Liver (tissue), 9 donors: ENCODE results near the gene NTMT2. TPM values are rescaled to one million over a fixed set of nuclear protein-coding genes. Genes with fewer than 3 reads are reported as not detected.

Source experiments
- DNase-seq: peaks from one replicate; pipeline ENCODE4 v3.0.0-alpha.2; 2017; ENCODE audit warnings: low spot score
- H3K27ac ChIP-seq, 2 donors: one replicate each; pipeline ENCODE4 v1.7.0; 2013; ENCODE audit warnings: inconsistent platforms in 2 of 2, low read length in 2 of 2, control low read depth in 1 of 2, low read depth in 1 of 2, mild to moderate bottlenecking in 1 of 2
- H3K27me3 ChIP-seq, 4 donors: one replicate each; pipeline versions ENCODE4 v1.6.1 to v1.7.0; 2013; ENCODE audit warnings: low read length in 3 of 4, inconsistent platforms in 1 of 4, mild to moderate bottlenecking in 1 of 4, moderate library complexity in 1 of 4; ENCODE audit not compliant: control insufficient read depth in 4 of 4, insufficient read depth in 4 of 4
- H3K36me3 ChIP-seq, 4 donors: one replicate each; pipeline versions ENCODE4 v1.6.1 to v1.7.0; 2013; ENCODE audit warnings: low read length in 3 of 4, mild to moderate bottlenecking in 3 of 4, low read depth in 1 of 4, moderate library complexity in 1 of 4; ENCODE audit not compliant: control insufficient read depth in 4 of 4, insufficient read depth in 3 of 4
- H3K4me1 ChIP-seq, 4 donors: one replicate each; pipeline versions ENCODE4 v1.6.1 to v1.7.0; 2013; ENCODE audit warnings: low read length in 3 of 4, mild to moderate bottlenecking in 3 of 4, moderate library complexity in 1 of 4; ENCODE audit not compliant: control insufficient read depth in 4 of 4, insufficient read depth in 4 of 4
- H3K4me3 ChIP-seq, 3 donors: one replicate each; pipeline versions ENCODE4 v1.6.1 to v1.7.0; 2013; ENCODE audit warnings: low read length in 3 of 3, control low read depth in 1 of 3, low read depth in 1 of 3, mild to moderate bottlenecking in 1 of 3
- H3K9ac ChIP-seq, 2 donors: one replicate each; pipeline ENCODE4 v1.7.0; 2013; ENCODE audit warnings: low read length in 2 of 2, mild to moderate bottlenecking in 2 of 2, moderate library complexity in 2 of 2, control low read depth in 1 of 2, low read depth in 1 of 2
- H3K9me3 ChIP-seq, 4 donors: one replicate each; pipeline versions ENCODE4 v1.6.1 to v1.7.0; 2013; ENCODE audit warnings: low read length in 3 of 4; ENCODE audit not compliant: control insufficient read depth in 4 of 4
- ATF3 ChIP-seq: IDR thresholded peaks from 2 replicates; pipeline ENCODE4 v1.6.1; 2016; ENCODE audit warnings: antibody characterized with exemption
- CTCF ChIP-seq: fragments of 150-350 bp; IDR thresholded peaks from 2 replicates; pipeline ENCODE4 v1.5.1; 2017; ENCODE audit warnings: improper control_type of control experiment, low read depth, low read length; ENCODE audit not compliant: missing input control
- EGR1 ChIP-seq, 2 donors: IDR thresholded peaks; 2 replicates each; pipeline ENCODE4 v1.6.1; 2016 to 2018; ENCODE audit warnings: antibody characterized with exemption in 2 of 2, low read depth in 2 of 2
- FOXA2 ChIP-seq: IDR thresholded peaks from 2 replicates; pipeline ENCODE4 v1.6.1; 2016; ENCODE audit warnings: antibody characterized with exemption
- GABPA ChIP-seq, 2 donors: IDR thresholded peaks in 1 of 2; conservative IDR thresholded peaks in 1 of 2; 2 replicates each; pipeline ENCODE4 v1.6.1; 2016; ENCODE audit warnings: antibody characterized with exemption in 2 of 2, mild to moderate bottlenecking in 1 of 2, moderate library complexity in 1 of 2
- MAX ChIP-seq: IDR thresholded peaks from 2 replicates; pipeline ENCODE4 v1.6.1; 2016; ENCODE audit warnings: antibody characterized with exemption
- NR2F2 ChIP-seq: IDR thresholded peaks from 2 replicates; pipeline ENCODE4 v1.6.1; 2016; ENCODE audit warnings: antibody characterized with exemption
- REST ChIP-seq: IDR thresholded peaks from 2 replicates; pipeline ENCODE4 v1.6.1; 2016; ENCODE audit warnings: antibody characterized with exemption, mild to moderate bottlenecking
- RXRA ChIP-seq, 2 donors: IDR thresholded peaks; 2 replicates each; pipeline ENCODE4 v1.6.1; 2017 to 2018; ENCODE audit warnings: antibody characterized with exemption in 2 of 2, mild to moderate bottlenecking in 1 of 2
- SP1 ChIP-seq: IDR thresholded peaks from 2 replicates; pipeline ENCODE4 v1.6.1; 2018; ENCODE audit warnings: antibody characterized with exemption, mild to moderate bottlenecking
- WGBS: extraction: QIAGEN DNeasy Blood & Tissue Kit; methylation state at CpG from one replicate; pipeline ENCODE4 v1.1.7; 2013; 5-methylcytosine and 5-hydroxymethylcytosine counted together
- polyA plus RNA-seq, 2 donors: library from polyadenylated mRNA; stranded (reverse) in 1 of 2; unstranded in 1 of 2; fragments of 200-250 nt in 1 of 2; fragments of >200 nt in 1 of 2; fragmentation: Nextera tagmentation in 1 of 2; extraction: Ambion mirVana in 1 of 2; gene quantifications; one replicate each; pipeline versions ENCODE4 v1.2.1 to v1.2.3, GENCODE V29; 2013 to 2015
- total RNA-seq, 2 donors: library from RNA; depleted of rRNA; stranded (reverse); fragments of >200 nt; gene quantifications; one replicate each; pipeline ENCODE4 v1.2.3, GENCODE V29; 2014
- TF ChIP-seq, protein P1 (sequence below): IDR thresholded peaks from 2 replicates; pipeline ENCODE4 v1.6.1; 2016; ENCODE audit warnings: antibody characterized with exemption
- donor health status: healthy.
- donor health status: healthy.
- donor health status: healthy.
- donor health status: healthy.
- donor health status: healthy.

The NTMT2 gene
- total and polyA plus RNA-seq, 4 donors, result not detected

DNA sequence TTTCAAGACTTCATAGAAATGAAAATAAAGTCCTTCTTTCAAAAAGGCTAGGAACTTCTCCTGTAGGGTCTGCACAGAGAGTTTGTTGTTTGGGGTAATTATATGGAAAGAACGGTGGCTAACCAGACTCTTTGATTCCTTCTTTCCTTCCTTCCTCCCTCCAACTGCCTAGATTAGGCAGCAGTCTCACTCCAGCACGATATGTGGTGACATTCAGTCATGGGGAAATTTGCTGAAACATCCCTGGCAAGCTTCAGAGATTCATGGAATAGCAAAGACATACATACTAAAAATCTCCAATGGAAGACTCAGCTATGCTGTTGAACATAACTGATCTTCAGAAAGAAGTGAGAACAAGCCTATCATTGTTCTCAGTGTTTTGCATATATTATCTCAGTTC is 4.3 kb downstream of the NTMT2 start:
- no peak overlapping the region for H3K9ac ChIP-seq
- peaks cover 0 to 10% (median 3%) of the 10 kb centered on the region in 4 donors for H3K9me3 ChIP-seq
- H3K36me3 ChIP-seq, result no peaks in the 10 kb centered on the region
- peaks cover 0 to 5% (median 0%) of the 10 kb centered on the region in 4 donors for H3K27me3 ChIP-seq
- no peak for TF ChIP-seq NR2F2
- no peak for TF ChIP-seq REST
- TF ChIP-seq, protein P1, sequence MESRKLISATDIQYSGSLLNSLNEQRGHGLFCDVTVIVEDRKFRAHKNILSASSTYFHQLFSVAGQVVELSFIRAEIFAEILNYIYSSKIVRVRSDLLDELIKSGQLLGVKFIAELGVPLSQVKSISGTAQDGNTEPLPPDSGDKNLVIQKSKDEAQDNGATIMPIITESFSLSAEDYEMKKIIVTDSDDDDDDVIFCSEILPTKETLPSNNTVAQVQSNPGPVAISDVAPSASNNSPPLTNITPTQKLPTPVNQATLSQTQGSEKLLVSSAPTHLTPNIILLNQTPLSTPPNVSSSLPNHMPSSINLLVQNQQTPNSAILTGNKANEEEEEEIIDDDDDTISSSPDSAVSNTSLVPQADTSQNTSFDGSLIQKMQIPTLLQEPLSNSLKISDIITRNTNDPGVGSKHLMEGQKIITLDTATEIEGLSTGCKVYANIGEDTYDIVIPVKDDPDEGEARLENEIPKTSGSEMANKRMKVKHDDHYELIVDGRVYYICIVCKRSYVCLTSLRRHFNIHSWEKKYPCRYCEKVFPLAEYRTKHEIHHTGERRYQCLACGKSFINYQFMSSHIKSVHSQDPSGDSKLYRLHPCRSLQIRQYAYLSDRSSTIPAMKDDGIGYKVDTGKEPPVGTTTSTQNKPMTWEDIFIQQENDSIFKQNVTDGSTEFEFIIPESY, result no peak
- TF ChIP-seq RXRA (IDR thresholded peaks at IDR 0.05), result no peak
- TF ChIP-seq CTCF, result no peak
- no peak for TF ChIP-seq FOXA2
- TF ChIP-seq SP1, result no peak
- H3K4me1 ChIP-seq, result no peaks in the 10 kb centered on the region
- DNase-seq, result no peak
- 35% methylated on average over 2 of the region's 2 CpGs for WGBS
- H3K4me3 ChIP-seq, result no peak overlapping the region
- no peak overlapping the region for H3K27ac ChIP-seq

DNA sequence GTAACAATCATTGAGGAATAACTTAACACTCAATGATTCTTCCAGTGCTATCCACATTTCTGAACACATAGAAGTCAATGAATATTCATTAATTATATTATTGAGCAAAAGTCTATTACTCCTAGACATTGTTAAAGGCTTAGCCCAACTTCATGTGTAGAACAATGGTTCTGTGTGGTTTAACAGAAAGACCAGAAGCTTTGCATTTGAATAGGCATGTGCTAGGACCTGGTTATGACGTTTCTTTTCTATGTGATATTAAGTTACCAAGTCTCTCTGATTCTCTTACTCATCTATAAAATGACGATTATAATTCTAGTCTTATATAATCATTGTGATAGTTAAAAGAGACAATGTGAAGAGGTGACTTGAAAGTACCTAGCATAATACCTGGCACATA is 5.2 kb downstream of the NTMT2 start:
- DNase-seq, result no peak

More for the DNA sequence above, 5.2 kb downstream of the NTMT2 start:
- no peak for TF ChIP-seq EGR1 (IDR thresholded peaks at IDR 0.05; ENCODE audit: low read depth in 2 of 2)
- no peak for TF ChIP-seq CTCF
- TF ChIP-seq MAX, result no peak
- no peak for TF ChIP-seq REST
- TF ChIP-seq NR2F2, result no peak
- TF ChIP-seq GABPA (IDR thresholded peaks at IDR 0.05 in 1 of 2, conservative IDR thresholded peaks at IDR 0.05 in 1 of 2), result no peak
- TF ChIP-seq FOXA2, result no peak
- TF ChIP-seq RXRA (IDR thresholded peaks at IDR 0.05), result no peak
- TF ChIP-seq ATF3, result no peak
- no peaks in the 10 kb centered on the region for H3K36me3 ChIP-seq
- H3K27me3 ChIP-seq, result peaks cover 0 to 4% (median 0%) of the 10 kb centered on the region in 4 donors
- no peak overlapping the region for H3K9ac ChIP-seq
- H3K27ac ChIP-seq, result no peak overlapping the region
- 68% methylated on average over 2 of the region's 2 CpGs for WGBS
- peaks cover 0 to 9% (median 3%) of the 10 kb centered on the region in 4 donors for H3K9me3 ChIP-seq
- no peaks in the 10 kb centered on the region for H3K4me1 ChIP-seq
- no peak overlapping the region for H3K4me3 ChIP-seq
